Liver (tissue), 9 donors: Measurements from ENCODE around the gene GABARAPL2. TPM values are rescaled to one million over a fixed set of nuclear protein-coding genes. Genes with fewer than 3 reads are reported as not detected.

Experiments used
- DNase-seq: peaks from one replicate; pipeline ENCODE4 v3.0.0-alpha.2; 2017; ENCODE audit warnings: low spot score
- H3K27ac ChIP-seq, 2 donors: one replicate each; pipeline ENCODE4 v1.7.0; 2013; ENCODE audit warnings: inconsistent platforms in 2 of 2, low read length in 2 of 2, control low read depth in 1 of 2, low read depth in 1 of 2, mild to moderate bottlenecking in 1 of 2
- H3K27me3 ChIP-seq, 4 donors: one replicate each; pipeline versions ENCODE4 v1.6.1 to v1.7.0; 2013; ENCODE audit warnings: low read length in 3 of 4, inconsistent platforms in 1 of 4, mild to moderate bottlenecking in 1 of 4, moderate library complexity in 1 of 4; ENCODE audit not compliant: control insufficient read depth in 4 of 4, insufficient read depth in 4 of 4
- H3K36me3 ChIP-seq, 4 donors: one replicate each; pipeline versions ENCODE4 v1.6.1 to v1.7.0; 2013; ENCODE audit warnings: low read length in 3 of 4, mild to moderate bottlenecking in 3 of 4, low read depth in 1 of 4, moderate library complexity in 1 of 4; ENCODE audit not compliant: control insufficient read depth in 4 of 4, insufficient read depth in 3 of 4
- H3K4me1 ChIP-seq, 4 donors: one replicate each; pipeline versions ENCODE4 v1.6.1 to v1.7.0; 2013; ENCODE audit warnings: low read length in 3 of 4, mild to moderate bottlenecking in 3 of 4, moderate library complexity in 1 of 4; ENCODE audit not compliant: control insufficient read depth in 4 of 4, insufficient read depth in 4 of 4
- H3K4me3 ChIP-seq, 3 donors: one replicate each; pipeline versions ENCODE4 v1.6.1 to v1.7.0; 2013; ENCODE audit warnings: low read length in 3 of 3, control low read depth in 1 of 3, low read depth in 1 of 3, mild to moderate bottlenecking in 1 of 3
- H3K9ac ChIP-seq, 2 donors: one replicate each; pipeline ENCODE4 v1.7.0; 2013; ENCODE audit warnings: low read length in 2 of 2, mild to moderate bottlenecking in 2 of 2, moderate library complexity in 2 of 2, control low read depth in 1 of 2, low read depth in 1 of 2
- H3K9me3 ChIP-seq, 4 donors: one replicate each; pipeline versions ENCODE4 v1.6.1 to v1.7.0; 2013; ENCODE audit warnings: low read length in 3 of 4; ENCODE audit not compliant: control insufficient read depth in 4 of 4
- EGR1 ChIP-seq, 2 donors: IDR thresholded peaks; 2 replicates each; pipeline ENCODE4 v1.6.1; 2016 to 2018; ENCODE audit warnings: antibody characterized with exemption in 2 of 2, low read depth in 2 of 2
- FOXA1 ChIP-seq: IDR thresholded peaks from 2 replicates; pipeline ENCODE4 v1.6.1; 2016; ENCODE audit warnings: antibody characterized with exemption
- FOXA2 ChIP-seq: IDR thresholded peaks from 2 replicates; pipeline ENCODE4 v1.6.1; 2016; ENCODE audit warnings: antibody characterized with exemption
- GABPA ChIP-seq, 2 donors: IDR thresholded peaks in 1 of 2; conservative IDR thresholded peaks in 1 of 2; 2 replicates each; pipeline ENCODE4 v1.6.1; 2016; ENCODE audit warnings: antibody characterized with exemption in 2 of 2, mild to moderate bottlenecking in 1 of 2, moderate library complexity in 1 of 2
- HNF4A ChIP-seq, 2 donors: conservative IDR thresholded peaks; 2 replicates each; pipeline ENCODE4 v1.6.1; 2016; ENCODE audit warnings: antibody characterized with exemption in 2 of 2, mild to moderate bottlenecking in 2 of 2
- HNF4G ChIP-seq: IDR thresholded peaks from 2 replicates; pipeline ENCODE4 v1.6.1; 2016; ENCODE audit warnings: antibody characterized with exemption
- NR2F2 ChIP-seq: IDR thresholded peaks from 2 replicates; pipeline ENCODE4 v1.6.1; 2016; ENCODE audit warnings: antibody characterized with exemption
- RAD21 ChIP-seq, 2 donors: IDR thresholded peaks; 2 replicates each; pipeline ENCODE4 v1.6.1; 2016; ENCODE audit warnings: antibody characterized with exemption in 2 of 2, mild to moderate bottlenecking in 2 of 2
- RXRA ChIP-seq, 2 donors: IDR thresholded peaks; 2 replicates each; pipeline ENCODE4 v1.6.1; 2017 to 2018; ENCODE audit warnings: antibody characterized with exemption in 2 of 2, mild to moderate bottlenecking in 1 of 2
- TAF1 ChIP-seq: conservative IDR thresholded peaks from 2 replicates; pipeline ENCODE4 v1.6.1; 2016; ENCODE audit warnings: antibody characterized with exemption, mild to moderate bottlenecking
- YY1 ChIP-seq: IDR thresholded peaks from 2 replicates; pipeline ENCODE4 v1.6.1; 2016; ENCODE audit warnings: antibody characterized with exemption, mild to moderate bottlenecking
- WGBS: extraction: QIAGEN DNeasy Blood & Tissue Kit; methylation state at CpG from one replicate; pipeline ENCODE4 v1.1.7; 2013; 5-methylcytosine and 5-hydroxymethylcytosine counted together
- polyA plus RNA-seq, 2 donors: library from polyadenylated mRNA; stranded (reverse) in 1 of 2; unstranded in 1 of 2; fragments of 200-250 nt in 1 of 2; fragments of >200 nt in 1 of 2; fragmentation: Nextera tagmentation in 1 of 2; extraction: Ambion mirVana in 1 of 2; gene quantifications; one replicate each; pipeline versions ENCODE4 v1.2.1 to v1.2.3, GENCODE V29; 2013 to 2015
- total RNA-seq, 2 donors: library from RNA; depleted of rRNA; stranded (reverse); fragments of >200 nt; gene quantifications; one replicate each; pipeline ENCODE4 v1.2.3, GENCODE V29; 2014
- TF ChIP-seq, protein P1 (sequence below): IDR thresholded peaks from 2 replicates; pipeline ENCODE4 v1.6.1; 2016; ENCODE audit warnings: antibody characterized with exemption
- TF ChIP-seq, protein P2 (sequence below): fragments of 150-350 bp; IDR thresholded peaks from 2 replicates; pipeline ENCODE4 v1.5.1; 2017; ENCODE audit warnings: improper control_type of control experiment, low read depth, low read length; ENCODE audit not compliant: missing input control
- TF ChIP-seq, protein P3 (sequence below): IDR thresholded peaks from 2 replicates; pipeline ENCODE4 v1.6.1; 2016; ENCODE audit warnings: antibody characterized with exemption, mild to moderate bottlenecking
- TF ChIP-seq, protein P4 (sequence below): IDR thresholded peaks from 2 replicates; pipeline ENCODE4 v1.6.1; 2016; ENCODE audit warnings: antibody characterized with exemption
- TF ChIP-seq, protein P5 (sequence below): IDR thresholded peaks from 2 replicates; pipeline ENCODE4 v1.6.1; 2016; ENCODE audit warnings: antibody characterized with exemption
- donor health status: healthy.
- donor health status: healthy.
- donor health status: healthy.
- donor health status: healthy.
- donor health status: healthy.

GABARAPL2 gene
- total and polyA plus RNA-seq, 4 donors, result 26.5 to 123 (median 61.5) TPM

DNA sequence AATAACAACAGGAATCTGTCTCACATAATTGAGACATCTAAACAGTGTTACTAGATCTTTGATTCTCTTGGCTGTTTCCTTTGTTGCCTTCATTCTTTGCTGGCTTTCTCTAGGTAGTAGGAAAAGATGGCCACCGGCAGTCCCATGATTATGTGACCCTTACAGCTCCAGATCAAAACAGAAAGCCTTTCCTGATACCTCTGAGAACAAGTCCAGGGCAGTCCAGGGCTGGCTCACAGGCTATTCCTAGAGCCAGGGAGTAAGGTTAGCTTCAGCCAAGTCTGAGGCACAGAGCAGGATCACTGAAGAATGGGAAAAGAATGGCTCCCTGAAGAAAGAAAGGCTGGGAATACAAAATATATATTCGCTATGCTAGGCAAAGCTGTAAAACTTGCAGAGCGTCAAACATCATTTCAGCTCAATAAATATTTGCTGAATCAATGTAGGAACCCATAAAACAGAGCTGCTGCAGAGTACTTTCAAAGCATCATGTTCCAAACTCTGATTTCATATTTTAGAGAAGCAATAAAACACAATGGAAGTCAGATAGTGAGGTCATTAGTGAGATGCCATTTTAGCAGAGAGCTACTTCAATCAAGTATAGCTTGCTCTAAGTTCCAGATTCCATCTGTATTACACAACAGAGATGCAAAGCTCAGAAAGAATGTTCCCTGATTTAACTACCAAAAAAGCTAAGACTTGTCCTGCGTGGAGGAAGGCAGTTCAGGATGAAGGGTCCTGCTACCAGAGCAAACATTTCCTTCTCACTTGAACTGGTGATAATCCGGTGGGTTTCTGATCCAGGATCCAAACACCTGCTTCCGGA, 33.5 kb downstream of the GABARAPL2 start:
- no peaks in the 10 kb centered on the region for H3K4me1 ChIP-seq
- no peaks in the 10 kb centered on the region for H3K27me3 ChIP-seq
- TF ChIP-seq, protein P1, sequence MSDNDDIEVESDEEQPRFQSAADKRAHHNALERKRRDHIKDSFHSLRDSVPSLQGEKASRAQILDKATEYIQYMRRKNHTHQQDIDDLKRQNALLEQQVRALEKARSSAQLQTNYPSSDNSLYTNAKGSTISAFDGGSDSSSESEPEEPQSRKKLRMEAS, result no peak
- TF ChIP-seq, protein P2, sequence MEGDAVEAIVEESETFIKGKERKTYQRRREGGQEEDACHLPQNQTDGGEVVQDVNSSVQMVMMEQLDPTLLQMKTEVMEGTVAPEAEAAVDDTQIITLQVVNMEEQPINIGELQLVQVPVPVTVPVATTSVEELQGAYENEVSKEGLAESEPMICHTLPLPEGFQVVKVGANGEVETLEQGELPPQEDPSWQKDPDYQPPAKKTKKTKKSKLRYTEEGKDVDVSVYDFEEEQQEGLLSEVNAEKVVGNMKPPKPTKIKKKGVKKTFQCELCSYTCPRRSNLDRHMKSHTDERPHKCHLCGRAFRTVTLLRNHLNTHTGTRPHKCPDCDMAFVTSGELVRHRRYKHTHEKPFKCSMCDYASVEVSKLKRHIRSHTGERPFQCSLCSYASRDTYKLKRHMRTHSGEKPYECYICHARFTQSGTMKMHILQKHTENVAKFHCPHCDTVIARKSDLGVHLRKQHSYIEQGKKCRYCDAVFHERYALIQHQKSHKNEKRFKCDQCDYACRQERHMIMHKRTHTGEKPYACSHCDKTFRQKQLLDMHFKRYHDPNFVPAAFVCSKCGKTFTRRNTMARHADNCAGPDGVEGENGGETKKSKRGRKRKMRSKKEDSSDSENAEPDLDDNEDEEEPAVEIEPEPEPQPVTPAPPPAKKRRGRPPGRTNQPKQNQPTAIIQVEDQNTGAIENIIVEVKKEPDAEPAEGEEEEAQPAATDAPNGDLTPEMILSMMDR, result no peak
- TF ChIP-seq, protein P3, sequence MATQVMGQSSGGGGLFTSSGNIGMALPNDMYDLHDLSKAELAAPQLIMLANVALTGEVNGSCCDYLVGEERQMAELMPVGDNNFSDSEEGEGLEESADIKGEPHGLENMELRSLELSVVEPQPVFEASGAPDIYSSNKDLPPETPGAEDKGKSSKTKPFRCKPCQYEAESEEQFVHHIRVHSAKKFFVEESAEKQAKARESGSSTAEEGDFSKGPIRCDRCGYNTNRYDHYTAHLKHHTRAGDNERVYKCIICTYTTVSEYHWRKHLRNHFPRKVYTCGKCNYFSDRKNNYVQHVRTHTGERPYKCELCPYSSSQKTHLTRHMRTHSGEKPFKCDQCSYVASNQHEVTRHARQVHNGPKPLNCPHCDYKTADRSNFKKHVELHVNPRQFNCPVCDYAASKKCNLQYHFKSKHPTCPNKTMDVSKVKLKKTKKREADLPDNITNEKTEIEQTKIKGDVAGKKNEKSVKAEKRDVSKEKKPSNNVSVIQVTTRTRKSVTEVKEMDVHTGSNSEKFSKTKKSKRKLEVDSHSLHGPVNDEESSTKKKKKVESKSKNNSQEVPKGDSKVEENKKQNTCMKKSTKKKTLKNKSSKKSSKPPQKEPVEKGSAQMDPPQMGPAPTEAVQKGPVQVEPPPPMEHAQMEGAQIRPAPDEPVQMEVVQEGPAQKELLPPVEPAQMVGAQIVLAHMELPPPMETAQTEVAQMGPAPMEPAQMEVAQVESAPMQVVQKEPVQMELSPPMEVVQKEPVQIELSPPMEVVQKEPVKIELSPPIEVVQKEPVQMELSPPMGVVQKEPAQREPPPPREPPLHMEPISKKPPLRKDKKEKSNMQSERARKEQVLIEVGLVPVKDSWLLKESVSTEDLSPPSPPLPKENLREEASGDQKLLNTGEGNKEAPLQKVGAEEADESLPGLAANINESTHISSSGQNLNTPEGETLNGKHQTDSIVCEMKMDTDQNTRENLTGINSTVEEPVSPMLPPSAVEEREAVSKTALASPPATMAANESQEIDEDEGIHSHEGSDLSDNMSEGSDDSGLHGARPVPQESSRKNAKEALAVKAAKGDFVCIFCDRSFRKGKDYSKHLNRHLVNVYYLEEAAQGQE, result no peak
- no peak for TF ChIP-seq YY1
- TF ChIP-seq FOXA1, result no peak
- no peak for TF ChIP-seq NR2F2
- TF ChIP-seq, protein P4, sequence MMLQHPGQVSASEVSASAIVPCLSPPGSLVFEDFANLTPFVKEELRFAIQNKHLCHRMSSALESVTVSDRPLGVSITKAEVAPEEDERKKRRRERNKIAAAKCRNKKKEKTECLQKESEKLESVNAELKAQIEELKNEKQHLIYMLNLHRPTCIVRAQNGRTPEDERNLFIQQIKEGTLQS, result no peak
- no peak for TF ChIP-seq HNF4G
- TF ChIP-seq HNF4A (conservative IDR thresholded peaks at IDR 0.05), result no peak
- TF ChIP-seq RXRA (IDR thresholded peaks at IDR 0.05), result no peak
- peaks cover 5 to 40% (median 37%) of the 10 kb centered on the region in 4 donors for H3K36me3 ChIP-seq
- no peak overlapping the region for H3K27ac ChIP-seq
- DNase-seq, result no peak
- 92% methylated on average over 6 of the region's 6 CpGs for whole genome bisulfite sequencing
- H3K9ac ChIP-seq, result no peak overlapping the region
- H3K9me3 ChIP-seq, result no peaks in the 10 kb centered on the region
- H3K4me3 ChIP-seq, result no peak overlapping the region

DNA sequence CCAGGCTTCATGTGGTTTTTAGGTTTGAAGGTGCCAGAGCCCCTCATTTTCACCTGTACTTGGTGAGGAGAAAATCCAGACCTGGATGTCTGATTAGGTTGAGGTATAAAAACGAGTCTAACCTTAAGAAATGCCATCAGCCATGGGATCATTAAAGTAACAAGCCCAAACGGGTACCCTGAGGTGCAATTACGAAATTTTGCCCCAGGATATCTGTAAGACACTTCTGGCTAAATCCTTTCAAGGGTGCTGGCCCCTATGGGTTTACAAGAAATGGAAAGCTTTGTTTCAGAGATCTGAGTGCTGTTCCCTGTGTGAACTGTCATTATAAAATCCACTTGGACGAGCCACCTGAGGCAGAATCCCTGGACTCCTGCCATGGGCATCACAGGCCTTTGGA, 37.1 kb downstream of the GABARAPL2 start:
- Histone ChIP-seq H3K27me3 (no peaks in the 10 kb centered on the region), H3K36me3 (peaks cover 5 to 49% (median 44%) of the 10 kb centered on the region in 4 donors), H3K4me1 (no peaks in the 10 kb centered on the region), H3K9me3 (no peaks in the 10 kb centered on the region), H3K4me3 (no peak overlapping the region), H3K27ac (no peak overlapping the region), H3K9ac (no peak overlapping the region)
- 94% methylated on average over 4 of the region's 4 CpGs for WGBS
- no peak for DNase-seq
- TF ChIP-seq, protein P2, result no peak
- TF ChIP-seq GABPA (IDR thresholded peaks at IDR 0.05 in 1 of 2, conservative IDR thresholded peaks at IDR 0.05 in 1 of 2) (no peak), TAF1 (no peak), YY1 (no peak), HNF4A (conservative IDR thresholded peaks at IDR 0.05) (no peak), FOXA2 (no peak), RAD21 (IDR thresholded peaks at IDR 0.05) (no peak), NR2F2 (no peak), RXRA (IDR thresholded peaks at IDR 0.05) (no peak), EGR1 (IDR thresholded peaks at IDR 0.05; ENCODE audit: low read depth in 2 of 2) (no peak)
- TF ChIP-seq, protein P1, result no peak
- TF ChIP-seq, protein P5, sequence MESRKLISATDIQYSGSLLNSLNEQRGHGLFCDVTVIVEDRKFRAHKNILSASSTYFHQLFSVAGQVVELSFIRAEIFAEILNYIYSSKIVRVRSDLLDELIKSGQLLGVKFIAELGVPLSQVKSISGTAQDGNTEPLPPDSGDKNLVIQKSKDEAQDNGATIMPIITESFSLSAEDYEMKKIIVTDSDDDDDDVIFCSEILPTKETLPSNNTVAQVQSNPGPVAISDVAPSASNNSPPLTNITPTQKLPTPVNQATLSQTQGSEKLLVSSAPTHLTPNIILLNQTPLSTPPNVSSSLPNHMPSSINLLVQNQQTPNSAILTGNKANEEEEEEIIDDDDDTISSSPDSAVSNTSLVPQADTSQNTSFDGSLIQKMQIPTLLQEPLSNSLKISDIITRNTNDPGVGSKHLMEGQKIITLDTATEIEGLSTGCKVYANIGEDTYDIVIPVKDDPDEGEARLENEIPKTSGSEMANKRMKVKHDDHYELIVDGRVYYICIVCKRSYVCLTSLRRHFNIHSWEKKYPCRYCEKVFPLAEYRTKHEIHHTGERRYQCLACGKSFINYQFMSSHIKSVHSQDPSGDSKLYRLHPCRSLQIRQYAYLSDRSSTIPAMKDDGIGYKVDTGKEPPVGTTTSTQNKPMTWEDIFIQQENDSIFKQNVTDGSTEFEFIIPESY, result no peak
- TF ChIP-seq, protein P3, result no peak
